ENCODE measurements around the gene BMP6. TPM values are rescaled to one million over a fixed set of nuclear protein-coding genes. Genes with fewer than 3 reads are reported as not detected.

The BMP6 gene
- total RNA-seq, 4 donors from 2014 or later, result 1.8 to 7.4 (median 3.8) TPM

GRCh38 chr6:7902221-7902620, 176.3 kb downstream of the BMP6 start:
- no peak for DNase-seq (ENCODE audit: low spot score in 2 of 2)
- Histone ChIP-seq H3K36me3 (peaks cover 70% of the 10 kb centered on the region), H3K4me3 (no peak overlapping the region), H3K27me3 (no peaks in the 10 kb centered on the region), H3K4me1 (peaks cover 2% of the 10 kb centered on the region), H3K9me3 (no peaks in the 10 kb centered on the region), H3K27ac (no peak overlapping the region)
- WGBS, result 74% methylated on average over 8 of the region's 8 CpGs
- TF ChIP-seq, protein P1, sequence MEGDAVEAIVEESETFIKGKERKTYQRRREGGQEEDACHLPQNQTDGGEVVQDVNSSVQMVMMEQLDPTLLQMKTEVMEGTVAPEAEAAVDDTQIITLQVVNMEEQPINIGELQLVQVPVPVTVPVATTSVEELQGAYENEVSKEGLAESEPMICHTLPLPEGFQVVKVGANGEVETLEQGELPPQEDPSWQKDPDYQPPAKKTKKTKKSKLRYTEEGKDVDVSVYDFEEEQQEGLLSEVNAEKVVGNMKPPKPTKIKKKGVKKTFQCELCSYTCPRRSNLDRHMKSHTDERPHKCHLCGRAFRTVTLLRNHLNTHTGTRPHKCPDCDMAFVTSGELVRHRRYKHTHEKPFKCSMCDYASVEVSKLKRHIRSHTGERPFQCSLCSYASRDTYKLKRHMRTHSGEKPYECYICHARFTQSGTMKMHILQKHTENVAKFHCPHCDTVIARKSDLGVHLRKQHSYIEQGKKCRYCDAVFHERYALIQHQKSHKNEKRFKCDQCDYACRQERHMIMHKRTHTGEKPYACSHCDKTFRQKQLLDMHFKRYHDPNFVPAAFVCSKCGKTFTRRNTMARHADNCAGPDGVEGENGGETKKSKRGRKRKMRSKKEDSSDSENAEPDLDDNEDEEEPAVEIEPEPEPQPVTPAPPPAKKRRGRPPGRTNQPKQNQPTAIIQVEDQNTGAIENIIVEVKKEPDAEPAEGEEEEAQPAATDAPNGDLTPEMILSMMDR (IDR thresholded peaks at IDR 0.05), result no peak
- TF ChIP-seq POLR2A (IDR thresholded peaks at IDR 0.05), result no peak
- TF ChIP-seq EP300 (IDR thresholded peaks at IDR 0.05), result no peak
- TF ChIP-seq POLR2AphosphoS5 (IDR thresholded peaks at IDR 0.05), result no peak

DNA sequence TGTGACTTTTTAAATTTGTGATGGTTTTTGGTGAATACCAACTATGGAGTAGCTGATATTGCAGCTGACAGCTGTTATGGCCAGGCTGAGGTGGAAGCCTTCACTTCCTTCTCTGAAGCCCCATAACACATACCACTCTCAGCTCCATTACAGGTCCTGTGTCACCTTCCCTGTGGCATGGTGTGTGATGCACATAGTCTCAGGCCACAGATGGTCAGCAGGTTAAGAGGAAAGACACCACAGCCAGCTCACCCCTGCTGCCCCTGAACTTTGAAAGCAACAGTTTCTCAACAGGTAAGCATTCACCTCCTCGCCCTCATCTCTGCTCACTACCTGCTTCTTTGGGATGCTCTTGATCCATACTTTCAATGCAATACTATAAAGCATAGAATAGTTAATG, 177.0 kb downstream of the BMP6 start:
- H3K36me3 ChIP-seq, result peaks cover 63% of the 10 kb centered on the region
- 94% methylated on average over 1 of the region's 1 CpG for WGBS
- H3K27me3 ChIP-seq, result no peaks in the 10 kb centered on the region

GRCh38 chr6:7903673-7904072, 177.8 kb downstream of the BMP6 start:
- H3K27me3 ChIP-seq, result no peaks in the 10 kb centered on the region
- no peak overlapping the region for H3K27ac ChIP-seq
- DNase-seq (ENCODE audit: low spot score in 2 of 2), result no peak
- H3K36me3 ChIP-seq, result peaks cover 55% of the 10 kb centered on the region
- no peaks in the 10 kb centered on the region for H3K9me3 ChIP-seq
- H3K4me3 ChIP-seq, result no peak overlapping the region
- no peak for TF ChIP-seq EP300 (IDR thresholded peaks at IDR 0.05)
- no peak for TF ChIP-seq POLR2A (IDR thresholded peaks at IDR 0.05)
- TF ChIP-seq POLR2AphosphoS5 (IDR thresholded peaks at IDR 0.05), result no peak
- peaks cover 7% of the 10 kb centered on the region for H3K4me1 ChIP-seq
- 84% methylated on average over 3 of the region's 3 CpGs for WGBS

More for the DNA sequence above, 177.0 kb downstream of the BMP6 start:
- DNase-seq (ENCODE audit: low spot score in 2 of 2), result no peak
- Histone ChIP-seq H3K4me3 (no peak overlapping the region), H3K9me3 (no peaks in the 10 kb centered on the region), H3K27ac (no peak overlapping the region), H3K4me1 (peaks cover 2% of the 10 kb centered on the region)
- TF ChIP-seq, protein P1 (IDR thresholded peaks at IDR 0.05), result no peak
- TF ChIP-seq POLR2AphosphoS5 (IDR thresholded peaks at IDR 0.05) (no peak), EP300 (IDR thresholded peaks at IDR 0.05) (no peak), POLR2A (IDR thresholded peaks at IDR 0.05) (no peak)

- no peak overlapping the region for H3K27ac ChIP-seq
- H3K9me3 ChIP-seq, result no peaks in the 10 kb centered on the region
- no peak for DNase-seq (ENCODE audit: low spot score in 2 of 2)
- TF ChIP-seq POLR2A (IDR thresholded peaks at IDR 0.05), result no peak
- TF ChIP-seq, protein P1 (IDR thresholded peaks at IDR 0.05), result no peak
- 75% methylated on average over 3 of the region's 5 CpGs for WGBS
- H3K27me3 ChIP-seq, result no peaks in the 10 kb centered on the region
- no peak overlapping the region for H3K4me3 ChIP-seq
- H3K4me1 ChIP-seq, result peaks cover 16% of the 10 kb centered on the region
- H3K36me3 ChIP-seq, result peaks cover 46% of the 10 kb centered on the region
These were observed 178.9 kb downstream of the BMP6 start for GRCh38 chr6:7904654-7905319.

- H3K4me3 ChIP-seq, result no peak overlapping the region
- peaks cover 16% of the 10 kb centered on the region for H3K4me1 ChIP-seq
- no peak overlapping the region for H3K27ac ChIP-seq
- WGBS, result 92% methylated on average over 2 of the region's 2 CpGs
- no peaks in the 10 kb centered on the region for H3K27me3 ChIP-seq
- DNase-seq (ENCODE audit: low spot score in 2 of 2), result no peak
- H3K36me3 ChIP-seq, result peaks cover 44% of the 10 kb centered on the region
- TF ChIP-seq POLR2AphosphoS5 (IDR thresholded peaks at IDR 0.05) (no peak), EP300 (IDR thresholded peaks at IDR 0.05) (no peak), POLR2A (IDR thresholded peaks at IDR 0.05) (no peak)
- TF ChIP-seq, protein P1 (IDR thresholded peaks at IDR 0.05), result no peak
- H3K9me3 ChIP-seq, result no peaks in the 10 kb centered on the region
These were observed 179.5 kb downstream of the BMP6 start for GRCh38 chr6:7905416-7905815.
